Keratinocyte (primary cell): ENCODE measurements around the gene TCEA2. TPM values are rescaled to one million over a fixed set of nuclear protein-coding genes. Genes with fewer than 3 reads are reported as not detected.

Experiments used
- DNase-seq: peaks from one replicate; pipeline ENCODE4 v3.0.0-alpha.2; 2011; ENCODE audit warnings: low read depth, missing footprints, low spot score
- FAIRE-seq: peaks from 2 replicates; lab custom pipeline; 2011; peaks lifted over from hg19 to GRCh38; lab: Jason Lieb, UNC
- H2AFZ ChIP-seq: 2 replicates; pipeline ENCODE4 v1.6.0; 2012; ENCODE audit warnings: low read length, control low read depth, inconsistent platforms; ENCODE audit not compliant: control insufficient read depth
- H3K27ac ChIP-seq: 2 replicates; pipeline ENCODE4 v1.5.1; 2011; ENCODE audit warnings: low read length; ENCODE audit not compliant: control insufficient read depth, insufficient read depth
- H3K27me3 ChIP-seq: 3 replicates; pipeline ENCODE4 v1.6.0; 2011; ENCODE audit warnings: low read length; ENCODE audit not compliant: control insufficient read depth, insufficient read depth; ENCODE audit errors: extremely low read depth
- H3K36me3 ChIP-seq, 2 experiments: 2 replicates in 1 of 2; 3 replicates in 1 of 2; pipeline ENCODE4 v1.5.1; 2011; ENCODE audit warnings: low read length in 2 of 2, mild to moderate bottlenecking in 1 of 2; ENCODE audit not compliant: control insufficient read depth in 2 of 2, insufficient read depth in 2 of 2; ENCODE audit errors: extremely low read depth in 1 of 2
- H3K4me1 ChIP-seq: 3 replicates; pipeline ENCODE4 v1.5.1; 2011; ENCODE audit warnings: low read length; ENCODE audit not compliant: control insufficient read depth, insufficient read depth; ENCODE audit errors: extremely low read depth
- H3K4me2 ChIP-seq: 3 replicates; pipeline ENCODE4 v1.6.0; 2011; ENCODE audit warnings: low read depth, low read length; ENCODE audit not compliant: control insufficient read depth, insufficient read depth; ENCODE audit errors: extremely low read depth
- H3K4me3 ChIP-seq, 3 experiments: fragments of 200-600 bp in 1 of 3; sonication (generic) in 1 of 3; 2 replicates in 2 of 3; 3 replicates in 1 of 3; pipeline ENCODE4 v1.5.1; 2011 to 2016; ENCODE audit warnings: low read length in 3 of 3, mild to moderate bottlenecking in 3 of 3, control low read depth in 2 of 3, inconsistent platforms in 1 of 3, low read depth in 1 of 3, mixed read lengths in 1 of 3, mixed run types in 1 of 3, moderate library complexity in 1 of 3; ENCODE audit not compliant: control insufficient read depth in 2 of 3, insufficient read depth in 2 of 3; ENCODE audit errors: extremely low read depth in 1 of 3
- H3K79me2 ChIP-seq: 2 replicates; pipeline ENCODE4 v1.6.0; 2012; ENCODE audit warnings: low read length; ENCODE audit not compliant: control insufficient read depth, insufficient read depth
- H3K9ac ChIP-seq: 3 replicates; pipeline ENCODE4 v1.6.0; 2011; ENCODE audit warnings: low read length; ENCODE audit not compliant: control insufficient read depth, insufficient read depth; ENCODE audit errors: extremely low read depth
- H3K9me1 ChIP-seq: 3 replicates; pipeline ENCODE4 v1.6.0; 2011; ENCODE audit warnings: low read length; ENCODE audit not compliant: control insufficient read depth, insufficient read depth; ENCODE audit errors: extremely low read depth
- H3K9me3 ChIP-seq: 2 replicates; pipeline ENCODE4 v1.5.1; 2012; ENCODE audit warnings: low read depth, low read length; ENCODE audit not compliant: control insufficient read depth
- H4K20me1 ChIP-seq: 3 replicates; pipeline ENCODE4 v1.6.0; 2011; ENCODE audit warnings: low read length; ENCODE audit not compliant: control insufficient read depth, insufficient read depth; ENCODE audit errors: extremely low read depth
- CTCF ChIP-seq, 3 experiments: IDR thresholded peaks in 1 of 3; conservative IDR thresholded peaks in 1 of 3; optimal IDR thresholded peaks in 1 of 3; 2 replicates in 2 of 3; 3 replicates in 1 of 3; pipeline versions ENCODE3 to v1.5.1; 2011; ENCODE audit warnings: low read length in 3 of 3, mild to moderate bottlenecking in 3 of 3, moderate library complexity in 2 of 3, control low read depth in 1 of 3, inconsistent platforms in 1 of 3; ENCODE audit not compliant: insufficient read depth in 2 of 3; ENCODE audit errors: extremely low read depth in 1 of 3
- EZH2 ChIP-seq: IDR thresholded peaks from one replicate; pipeline ENCODE4 v1.6.1; 2012; ENCODE audit warnings: inconsistent platforms, mild to moderate bottlenecking, low read length, moderate library complexity
- dilution Hi-C: fragments of 300-500 bp; cut with MboI; formaldehyde crosslinking; loops from one replicate; pipeline ENCODE4 v1.7.0; 2020; ENCODE audit warnings: low sequenced_read_pairs; ENCODE audit not compliant: extremely low pct_ligation_motif_present
- polyA plus RNA-seq, 5 experiments: library from polyadenylated mRNA; depleted of rRNA in 3 of 5; stranded (reverse) in 3 of 5; stranded (forward) in 1 of 5; unstranded in 1 of 5; fragments of >200 nt; gene quantifications; 1 replicate in 1 of 5; 2 replicates in 3 of 5; 3 replicates in 1 of 5; pipeline versions ENCODE4 v1.2.1 to v1.2.3, GENCODE V29; 2011 to 2012; ENCODE audit warnings: missing spikeins in 2 of 5, low read depth in 1 of 5, low replicate concordance in 1 of 5

The TCEA2 gene
- polyA plus RNA-seq, 1 donor (not counting 4 experiments of a cell fraction or from before 2014, with no cell fraction given) = 9.1 TPM

- TF ChIP-seq CTCF (optimal IDR thresholded peaks at IDR 0.05 in 1 of 3, IDR thresholded peaks at IDR 0.05 in 1 of 3, conservative IDR thresholded peaks at IDR 0.05 in 1 of 3; ENCODE audit: extremely low read depth in 1 of 3, insufficient read depth in 2 of 3, low read length in 3 of 3) = no peak
- Histone ChIP-seq H4K20me1 (no peaks in the 10 kb centered on the region), H3K9me3 (no peaks in the 10 kb centered on the region), H3K9me1 (no peaks in the 10 kb centered on the region), H3K79me2 (no peaks in the 10 kb centered on the region), H3K9ac (no peak overlapping the region), H3K27ac (no peak overlapping the region), H3K4me2 (no peak overlapping the region), H3K4me3 (no peak overlapping the region), H3K27me3 (peaks cover 56% of the 10 kb centered on the region), H3K4me1 (peaks cover 17% of the 10 kb centered on the region), H3K36me3 (no peaks in the 10 kb centered on the region), H2AFZ (no peak overlapping the region)
- FAIRE-seq (no peak), DNase-seq (no peak)
- dilution Hi-C loops = no loop called here
These were observed 19.2 kb upstream of the TCEA2 start for GRCh38 chr20:64043768-64044167.

DNA sequence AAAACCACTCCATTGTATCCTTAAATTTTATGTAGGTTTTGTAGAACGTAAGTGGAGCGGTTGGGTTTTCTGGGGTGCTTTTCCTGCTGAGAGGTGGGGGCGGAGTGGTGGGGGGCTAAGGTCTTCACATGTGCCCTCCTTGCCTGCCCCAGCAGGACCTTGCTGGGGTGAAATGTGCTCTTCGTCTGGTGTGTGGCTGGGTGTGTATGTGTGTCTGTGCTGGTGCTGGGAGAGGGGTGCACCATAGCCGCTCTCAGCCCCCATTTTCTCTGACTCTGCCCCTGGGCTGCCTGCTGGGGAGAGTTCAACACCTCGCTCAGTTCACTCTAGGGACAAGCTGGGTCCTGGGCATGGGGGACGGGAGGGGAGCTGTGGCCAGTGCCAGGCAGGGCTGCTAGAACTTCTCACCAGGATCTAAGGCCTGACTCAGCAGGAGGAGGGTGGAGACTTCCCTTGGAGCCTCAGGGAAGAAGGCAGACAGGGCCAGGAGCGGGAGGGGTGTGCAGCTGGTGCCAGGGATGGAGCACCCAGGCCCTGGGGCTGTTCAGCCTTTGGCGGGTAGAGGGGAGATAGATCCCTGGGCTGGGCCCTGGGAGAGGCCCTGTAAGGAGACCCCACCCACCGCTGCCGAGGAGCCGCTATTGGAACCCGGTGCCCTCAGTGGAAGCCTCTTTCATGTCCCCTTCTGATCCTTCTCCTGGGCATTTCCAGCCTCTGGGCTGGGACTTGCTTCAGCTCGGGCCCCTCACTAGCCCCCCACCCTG is 18.3 kb upstream of the TCEA2 start:
- dilution Hi-C loops = no loop called here
- H4K20me1 ChIP-seq = no peaks in the 10 kb centered on the region
- H3K9me1 ChIP-seq = no peaks in the 10 kb centered on the region
- H3K4me1 ChIP-seq = peaks cover 13% of the 10 kb centered on the region
- H3K27ac ChIP-seq = no peak overlapping the region
- H3K4me2 ChIP-seq = peak overlapping the region; percentile 48
- peaks cover 57% of the 10 kb centered on the region for H3K27me3 ChIP-seq
- no peaks in the 10 kb centered on the region for H3K9me3 ChIP-seq
- no peaks in the 10 kb centered on the region for H3K79me2 ChIP-seq
- TF ChIP-seq CTCF (optimal IDR thresholded peaks at IDR 0.05 in 1 of 3, IDR thresholded peaks at IDR 0.05 in 1 of 3, conservative IDR thresholded peaks at IDR 0.05 in 1 of 3; ENCODE audit: extremely low read depth in 1 of 3, insufficient read depth in 2 of 3, low read length in 3 of 3) (no peak), EZH2 (peak; percentile 38)
- H2AFZ ChIP-seq = no peak overlapping the region
- no peak for DNase-seq
- H3K9ac ChIP-seq = no peak overlapping the region
- peak; percentile 87 for FAIRE-seq
- H3K36me3 ChIP-seq = no peaks in the 10 kb centered on the region
- no peak overlapping the region for H3K4me3 ChIP-seq
